Endothelial cell (in vitro differentiated cells): ENCODE data around the gene RNF146. TPM values are rescaled to one million over a fixed set of nuclear protein-coding genes. Genes with fewer than 3 reads are reported as not detected.

Source experiments
- DNase-seq: peaks from one replicate; pipeline ENCODE4 v3.0.0; 2021; ENCODE audit warnings: low spot score
- H3K27ac Mint-ChIP-seq: one replicate; pipeline ENCODE4 v1.8.0; 2021; ENCODE audit warnings: mixed read lengths, inconsistent platforms; ENCODE audit not compliant: unreplicated experiment
- H3K27me3 Mint-ChIP-seq: one replicate; pipeline ENCODE4 v1.8.0; 2021; ENCODE audit warnings: mild to moderate bottlenecking, moderate library complexity, mixed read lengths, inconsistent platforms; ENCODE audit not compliant: unreplicated experiment
- H3K36me3 Mint-ChIP-seq: one replicate; pipeline ENCODE4 v1.8.0; 2021; ENCODE audit warnings: mild to moderate bottlenecking, low read depth, mixed read lengths, inconsistent platforms; ENCODE audit not compliant: unreplicated experiment
- H3K4me1 Mint-ChIP-seq: one replicate; pipeline ENCODE4 v1.8.0; 2021; ENCODE audit warnings: mild to moderate bottlenecking, mixed read lengths, inconsistent platforms; ENCODE audit not compliant: unreplicated experiment
- H3K4me3 Mint-ChIP-seq: one replicate; pipeline ENCODE4 v1.8.0; 2021; ENCODE audit warnings: mild to moderate bottlenecking, mixed read lengths, inconsistent platforms; ENCODE audit not compliant: unreplicated experiment
- H3K9me3 Mint-ChIP-seq: one replicate; pipeline ENCODE4 v1.8.0; 2021; ENCODE audit warnings: mixed read lengths, inconsistent platforms; ENCODE audit not compliant: unreplicated experiment
- CTCF ChIP-seq: fragments of 200-600 bp; sonication (generic); IDR thresholded peaks from one replicate; pipeline ENCODE4 v1.5.0; 2021; ENCODE audit warnings: antibody characterized with exemption; ENCODE audit not compliant: unreplicated experiment
- total RNA-seq: library from RNA; stranded (reverse); fragmentation: NEBNext Ultra II Directional; extraction: Animal tissue kit (Norgen Biotek cat#: 25700); gene quantifications from one replicate; pipeline ENCODE4 v1.2.1, GENCODE V29; 2021; ENCODE audit not compliant: unreplicated experiment

Gene RNF146
- total RNA-seq, 1 donor from 2014 or later: 68.6 TPM

GRCh38 chr6:127288705-127289104 is 22.0 kb downstream of the RNF146 start:
- no peak for TF ChIP-seq CTCF
- H3K4me3 Mint-ChIP-seq: no peak overlapping the region
- DNase-seq: no peak
- no peaks in the 10 kb centered on the region for H3K27me3 Mint-ChIP-seq
- no peak overlapping the region for H3K27ac Mint-ChIP-seq
- H3K9me3 Mint-ChIP-seq: no peaks in the 10 kb centered on the region
- H3K4me1 Mint-ChIP-seq: peaks cover 12% of the 10 kb centered on the region
- peaks cover 18% of the 10 kb centered on the region for H3K36me3 Mint-ChIP-seq

GRCh38 chr6:127289934-127290333 is 23.3 kb downstream of the RNF146 start:
- peaks cover 12% of the 10 kb centered on the region for H3K4me1 Mint-ChIP-seq
- H3K27me3 Mint-ChIP-seq: no peaks in the 10 kb centered on the region
- H3K9me3 Mint-ChIP-seq: no peaks in the 10 kb centered on the region
- H3K4me3 Mint-ChIP-seq: no peak overlapping the region
- TF ChIP-seq CTCF: no peak
- H3K36me3 Mint-ChIP-seq: peaks cover 23% of the 10 kb centered on the region
- DNase-seq: no peak
- no peak overlapping the region for H3K27ac Mint-ChIP-seq

GRCh38 chr6:127290391-127291265 is 24.0 kb downstream of the RNF146 start:
- Mint-ChIP-seq H3K4me1 (peaks cover 12% of the 10 kb centered on the region), H3K4me3 (no peak overlapping the region), H3K27ac (no peak overlapping the region), H3K36me3 (peaks cover 21% of the 10 kb centered on the region), H3K27me3 (no peaks in the 10 kb centered on the region), H3K9me3 (no peaks in the 10 kb centered on the region)
- no peak for DNase-seq
- TF ChIP-seq CTCF: no peak

GRCh38 chr6:127291495-127291894 is 24.8 kb downstream of the RNF146 start:
- no peak for DNase-seq
- Mint-ChIP-seq H3K27me3 (no peaks in the 10 kb centered on the region), H3K4me3 (no peak overlapping the region), H3K4me1 (peaks cover 12% of the 10 kb centered on the region), H3K36me3 (peaks cover 20% of the 10 kb centered on the region), H3K9me3 (no peaks in the 10 kb centered on the region), H3K27ac (no peak overlapping the region)
- TF ChIP-seq CTCF: no peak

DNA sequence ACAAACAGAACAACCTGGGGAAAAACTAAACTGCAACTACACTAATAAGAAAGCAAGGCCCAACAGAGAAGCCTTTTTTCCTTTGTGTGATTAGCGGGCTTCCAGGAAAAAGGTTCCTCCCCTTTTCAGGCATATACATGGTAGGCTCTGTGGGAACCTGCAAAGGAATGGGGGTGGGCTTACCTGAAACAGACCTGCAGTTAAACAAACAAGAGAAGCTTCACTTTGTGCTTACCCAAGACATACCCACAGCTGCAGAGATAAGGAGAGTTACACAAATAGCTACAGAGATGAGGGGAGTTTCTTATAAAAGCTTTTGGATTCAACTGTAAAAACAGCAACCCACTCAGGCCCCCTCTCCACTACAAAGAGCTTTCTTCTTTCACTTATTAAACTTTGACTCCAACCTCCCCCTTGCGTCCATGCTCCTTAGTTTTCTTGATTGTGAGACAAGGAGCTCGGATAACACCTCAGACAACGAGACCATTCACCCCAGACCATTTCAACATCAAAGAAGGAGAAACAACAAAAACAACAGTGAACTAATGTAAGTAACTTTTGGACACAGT is 30.9 kb downstream of the RNF146 start:
- Mint-ChIP-seq H3K27ac (peak overlapping the region; percentile 79), H3K4me3 (no peak overlapping the region), H3K36me3 (peaks cover 13% of the 10 kb centered on the region), H3K9me3 (no peaks in the 10 kb centered on the region), H3K4me1 (peaks cover 9% of the 10 kb centered on the region), H3K27me3 (no peaks in the 10 kb centered on the region)
- DNase-seq: no peak
- TF ChIP-seq CTCF: no peak
